ENCODE data around the gene GH1. TPM values are rescaled to one million over a fixed set of nuclear protein-coding genes. Genes with fewer than 3 reads are reported as not detected.
"Not testable (repeated sequence)": the region's sequence is repeated elsewhere in the genome, so short reads cannot be mapped to it uniquely, and the experiment has no call there.

The GH1 gene
- total and polyA plus RNA-seq, 10 donors: 0.29 to 1.5 (median 0.72) TPM; not detected in 2

DNA sequence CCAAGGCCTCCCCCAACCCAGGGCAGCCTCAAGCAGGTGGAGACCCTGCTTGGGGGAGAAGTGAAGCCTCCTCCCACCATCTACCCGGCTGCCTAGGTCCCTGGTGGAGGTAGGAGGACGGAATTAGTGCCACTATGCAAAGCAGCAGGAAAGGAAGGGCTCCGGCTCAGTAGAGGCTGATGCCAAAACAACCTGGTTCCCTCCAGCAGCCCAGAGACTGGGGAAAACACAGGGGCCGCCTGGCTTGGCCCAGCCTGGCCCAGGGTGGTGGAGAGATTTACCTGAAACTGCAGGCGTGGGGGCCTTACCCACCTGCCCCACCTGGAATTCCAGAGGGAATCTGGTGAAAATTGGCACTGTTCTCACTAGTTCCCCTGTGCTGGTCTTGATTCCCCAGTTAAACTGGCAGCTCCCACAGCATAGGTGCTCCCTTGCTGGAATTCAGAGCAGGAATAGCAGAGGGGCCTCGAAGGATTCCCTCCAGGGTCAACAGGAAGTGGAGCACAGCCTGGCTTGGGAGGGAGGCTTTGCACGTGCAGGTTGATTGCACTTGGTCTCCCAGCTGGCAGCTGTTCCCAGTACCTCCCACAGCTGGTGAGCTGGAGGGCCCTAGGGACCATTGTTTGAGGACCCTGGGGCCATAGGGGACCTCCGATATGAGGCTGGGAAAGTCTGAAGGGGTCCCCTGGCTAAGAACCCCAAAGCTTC lies 9.0 kb upstream of the GH1 start:
- intact Hi-C loops (cut with DNase I; ENCODE audit: low total_unique reads): loop anchor here (10.0 kb wide), 1 partner anchor 57 kb away; no protein-coding TSS in a partner anchor
- peak; percentile 79 for DNase-seq
- no peaks in the 10 kb centered on the region for H3K27me3 ChIP-seq (replicated peaks in 1 of 7)
- H3K4me3 ChIP-seq: peak overlapping the region in 6 of 8 donors; percentile 59 to 95 (median 74)
- no peaks in the 10 kb centered on the region for H3K9me3 ChIP-seq
- H3K36me3 ChIP-seq: peaks cover 0 to 41% (median 19%) of the 10 kb centered on the region in 6 donors
- peak overlapping the region in 7 of 8 donors; percentile 51 to 94 (median 85) for H3K27ac ChIP-seq
- peaks cover 47 to 100% (median 85%) of the 10 kb centered on the region in 6 donors for H3K4me1 ChIP-seq
- 52 to 64% (median 57%) methylated on average over 6 to 8 of the region's 8 CpGs for WGBS, 5 donors
- TF ChIP-seq CTCF (IDR thresholded peaks at IDR 0.05 in 8 of 11, conservative IDR thresholded peaks at IDR 0.05 in 3 of 11) (no peak), POLR2AphosphoS5 (IDR thresholded peaks at IDR 0.05) (peak in 2 of 3 donors; percentile 61 to 72)

DNA sequence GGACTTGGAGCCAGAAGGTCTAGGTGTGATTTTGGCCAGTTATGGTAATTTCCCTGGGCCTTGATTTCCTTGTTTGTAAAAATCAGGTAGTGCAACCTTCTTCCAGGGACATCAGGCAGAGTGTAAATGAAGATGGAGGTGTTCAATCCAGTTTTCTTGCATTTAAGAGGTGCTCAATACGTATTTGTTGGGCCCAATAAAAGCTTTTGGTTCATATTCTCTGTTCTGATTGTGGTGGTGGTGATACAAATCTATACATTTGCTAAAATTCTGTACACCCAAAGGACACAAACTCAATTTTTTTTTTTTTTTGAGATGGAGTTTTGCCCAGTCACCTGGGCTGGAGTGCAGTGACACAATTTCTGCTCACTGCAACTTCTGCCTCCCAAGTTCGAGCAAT lies 7.5 kb upstream of the GH1 start:
- TF ChIP-seq POLR2A (IDR thresholded peaks at IDR 0.05) (no peak), CTCF (IDR thresholded peaks at IDR 0.05 in 8 of 11, conservative IDR thresholded peaks at IDR 0.05 in 3 of 11) (no peak), POLR2AphosphoS5 (IDR thresholded peaks at IDR 0.05) (no peak)
- peaks cover 34 to 93% (median 71%) of the 10 kb centered on the region in 6 donors for H3K4me1 ChIP-seq
- DNase-seq: no peak
- peak overlapping the region in 6 of 8 donors; percentile 46 to 94 (median 86) for H3K27ac ChIP-seq
- intact Hi-C loops (cut with DNase I; ENCODE audit: low total_unique reads): loop anchor here (10.0 kb wide), 1 partner anchor 59 kb away; no protein-coding TSS in a partner anchor
- H3K4me3 ChIP-seq: no peak overlapping the region
- 82 to 88% (median 84%) methylated on average over 2 of the region's 2 CpGs for WGBS, 5 donors
- H3K9me3 ChIP-seq: no peaks in the 10 kb centered on the region
- H3K36me3 ChIP-seq: peaks cover 0 to 41% (median 19%) of the 10 kb centered on the region in 6 donors
- no peaks in the 10 kb centered on the region for H3K27me3 ChIP-seq (replicated peaks in 1 of 7)

GRCh38 chr17:63925615-63926014 lies 7.0 kb upstream of the GH1 start:
- peak in 1 of 11 experiments; percentile 16 for TF ChIP-seq CTCF (IDR thresholded peaks at IDR 0.05 in 8 of 11, conservative IDR thresholded peaks at IDR 0.05 in 3 of 11)
- peak; percentile 77 to 83 (median 79) for TF ChIP-seq POLR2AphosphoS5 (IDR thresholded peaks at IDR 0.05)
- TF ChIP-seq POLR2A (IDR thresholded peaks at IDR 0.05): no peak
- peak; percentile 90 for DNase-seq
- Histone ChIP-seq H3K9me3 (no peaks in the 10 kb centered on the region), H3K4me1 (peaks cover 28 to 93% (median 68%) of the 10 kb centered on the region in 6 donors), H3K4me3 (peak overlapping the region in 1 of 8 donors; percentile 4), H3K27ac (peak overlapping the region in 6 of 8 donors; percentile 46 to 94 (median 86)), H3K36me3 (peaks cover 0 to 36% (median 19%) of the 10 kb centered on the region in 6 donors), H3K27me3 (replicated peaks in 1 of 7) (no peaks in the 10 kb centered on the region)
- intact Hi-C loops (cut with DNase I; ENCODE audit: low total_unique reads): loop anchor here (10.0 kb wide), 1 partner anchor 59 kb away; no protein-coding TSS in a partner anchor
- WGBS, 5 donors: 49 to 67% (median 54%) methylated on average over 5 of the region's 5 CpGs

DNA sequence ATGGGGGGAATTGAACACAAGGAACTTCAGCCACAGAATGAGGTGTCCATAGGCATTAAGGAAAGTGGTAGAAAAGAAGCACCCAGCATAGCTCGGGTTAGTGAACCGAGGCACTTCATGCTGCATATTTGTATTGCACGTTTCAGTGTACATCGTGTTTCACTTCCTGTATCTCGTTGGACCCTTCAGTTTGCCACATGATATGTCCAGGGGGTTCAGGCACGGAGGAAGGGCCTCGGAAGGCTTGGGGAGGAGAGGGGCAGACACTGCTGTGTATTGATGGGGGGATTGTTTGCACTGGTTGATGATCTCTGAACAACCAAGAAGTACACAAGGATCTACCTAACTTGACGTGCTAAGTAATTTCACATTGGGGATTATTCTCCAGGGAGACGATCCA lies 3.8 kb upstream of the GH1 start:
- not testable (repeated sequence) for DNase-seq; H3K27me3 ChIP-seq (replicated peaks in 1 of 7); H3K9me3 ChIP-seq; H3K36me3 ChIP-seq
- intact Hi-C loops (cut with DNase I; ENCODE audit: low total_unique reads): loop anchor here (10.0 kb wide), 1 partner anchor 62 kb away; no protein-coding TSS in a partner anchor
- Histone ChIP-seq H3K4me3 (peak overlapping the region in 1 of 8 donors; percentile 38), H3K27ac (peak overlapping the region in 5 of 8 donors; percentile 29 to 92 (median 51)), H3K4me1 (peaks cover 29 to 84% (median 54%) of the 10 kb centered on the region in 6 donors)
- whole genome bisulfite sequencing, 5 donors: 49 to 64% (median 53%) methylated on average over 9 of the region's 9 CpGs

DNA sequence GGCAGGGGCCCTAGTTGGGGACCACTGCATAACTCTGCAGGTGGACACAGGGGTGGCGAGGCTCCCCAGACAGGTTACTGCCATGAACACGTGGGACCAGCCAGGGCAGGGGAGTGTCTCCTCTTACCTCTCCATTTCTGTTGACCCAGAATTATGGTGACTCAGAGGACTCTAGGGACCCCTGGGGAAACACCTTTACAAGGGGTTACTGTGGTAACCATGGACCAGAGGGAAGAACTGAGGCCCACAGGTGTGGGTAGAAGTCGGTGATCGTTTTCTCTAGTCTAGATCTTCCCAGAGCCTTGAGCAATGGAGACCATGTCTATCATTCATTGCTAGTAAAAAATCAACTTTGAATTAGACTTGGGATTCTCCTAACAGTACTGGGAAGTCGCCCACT lies 2.1 kb upstream of the GH1 start:
- H3K36me3 ChIP-seq; DNase-seq; H3K4me3 ChIP-seq; H3K9me3 ChIP-seq; H3K27me3 ChIP-seq (replicated peaks in 1 of 7): not testable (repeated sequence)
- 67 to 97% (median 84%) methylated on average over 3 to 5 of the region's 5 CpGs for WGBS, 5 donors
- Histone ChIP-seq H3K27ac (peak overlapping the region in 4 of 8 donors; percentile 33 to 61 (median 50)), H3K4me1 (peaks cover 23 to 80% (median 47%) of the 10 kb centered on the region in 6 donors)
- intact Hi-C loops (cut with DNase I; ENCODE audit: low total_unique reads): loop anchor here (10.0 kb wide), 1 partner anchor 64 kb away; no protein-coding TSS in a partner anchor

DNA sequence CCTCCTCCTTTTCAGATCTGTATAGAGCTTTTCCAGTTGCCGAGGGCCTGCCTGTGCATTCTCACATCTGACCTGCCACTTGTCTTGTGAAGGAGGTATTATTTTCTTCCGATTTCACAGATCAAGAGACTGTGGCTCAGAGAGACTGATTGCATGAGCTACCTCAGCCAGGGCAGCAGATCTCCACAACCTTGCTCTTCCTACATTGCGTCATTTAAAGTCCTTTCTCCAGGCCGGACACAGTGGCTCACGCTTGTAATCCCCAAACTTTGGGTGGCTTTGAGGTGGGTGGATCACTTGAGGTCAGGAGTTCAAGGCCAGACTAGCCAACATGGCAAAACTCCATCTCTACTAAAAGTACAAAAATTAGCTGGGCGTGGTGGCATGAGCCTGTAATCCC lies 1.4 kb upstream of the GH1 start:
- H3K27me3 ChIP-seq (replicated peaks in 1 of 7); DNase-seq; H3K4me3 ChIP-seq; H3K9me3 ChIP-seq; H3K36me3 ChIP-seq: not testable (repeated sequence)
- intact Hi-C loops (cut with DNase I; ENCODE audit: low total_unique reads): loop anchor here (10.0 kb wide), 1 partner anchor 65 kb away; no protein-coding TSS in a partner anchor
- WGBS, 5 donors: 64 to 83% (median 78%) methylated on average over 6 of the region's 6 CpGs
- Histone ChIP-seq H3K4me1 (peaks cover 22 to 78% (median 44%) of the 10 kb centered on the region in 6 donors), H3K27ac (peak overlapping the region in 5 of 8 donors; percentile 33 to 61 (median 40))

All from spleen (tissue), 11 donors.